H54 (cell line): ENCODE measurements around the gene SUPT6H.

ENCODE experiments used
- DNase-seq: peaks from one replicate; pipeline ENCODE4 v3.0.0; 2011; ENCODE audit warnings: low spot score, mixed read lengths; ENCODE audit not compliant: insufficient read length
- FAIRE-seq: peaks from 3 replicates; lab custom pipeline; 2011; peaks lifted over from hg19 to GRCh38; lab: Jason Lieb, UNC
- POLR2A ChIP-seq: IDR thresholded peaks from 2 replicates; pipeline ENCODE4 v1.6.1; 2011; ENCODE audit warnings: low read depth, mild to moderate bottlenecking, low read length

SUPT6H gene

DNA sequence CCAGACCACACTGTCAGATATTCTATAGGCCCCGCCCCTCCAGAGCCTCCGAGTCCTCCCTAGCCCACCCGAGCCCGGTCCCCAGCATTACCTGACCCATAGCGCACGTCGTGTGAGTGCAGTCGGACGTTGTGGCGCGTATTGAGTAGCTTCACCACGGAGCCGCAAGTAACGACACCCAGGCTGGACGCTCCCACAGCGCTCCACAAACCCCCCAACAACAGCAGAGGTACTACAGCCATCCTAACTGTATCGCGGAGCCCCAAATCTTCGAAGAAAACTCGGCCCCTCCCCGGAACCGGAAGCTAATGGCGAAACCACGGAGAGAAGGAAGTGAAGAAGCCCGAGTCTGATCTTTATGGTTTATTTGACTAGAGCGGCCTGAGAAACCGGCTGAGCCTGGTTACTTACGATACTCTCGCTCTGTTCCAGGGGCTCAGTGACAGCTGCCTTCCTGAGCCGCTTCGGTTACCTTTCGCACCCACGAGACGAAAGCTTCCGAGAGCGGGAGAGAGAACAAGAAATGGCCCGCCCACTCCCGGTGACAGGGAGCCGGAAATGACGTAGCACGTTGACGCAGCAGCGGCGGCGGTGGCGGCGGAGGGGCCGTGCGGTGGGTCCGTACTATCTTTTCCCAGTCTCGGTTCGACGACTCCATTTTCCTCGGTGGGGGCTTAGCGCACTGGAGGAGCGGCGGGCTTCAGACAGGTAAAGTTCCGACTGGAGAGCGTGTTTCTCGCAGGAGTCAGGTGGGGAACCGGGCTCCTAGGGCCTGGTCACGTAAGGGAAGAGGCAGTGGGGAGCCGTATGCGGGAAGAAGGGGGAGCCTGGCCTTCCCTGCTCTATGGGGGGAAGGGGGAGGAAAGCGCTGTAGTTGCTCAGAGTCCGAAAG, at the start of gene SUPT6H, which contains the start of gene SDF2:
Gene SUPT6H (plus strand): TSS at position 571 of the 892 bp plus-strand sequence. CDS start 11,197 bp downstream, outside the sequence.
Gene SDF2 (minus strand): TSS at position 272 of the 892 bp plus-strand sequence. CDS start 30 bp downstream, at position 242.
- peak; percentile 95 for TF ChIP-seq POLR2A
- FAIRE-seq (no peak), DNase-seq (peak; percentile 92)

GRCh38 chr17:28612531-28612930, 49.5 kb upstream of the SUPT6H start:
- no peak for DNase-seq
- TF ChIP-seq POLR2A: no peak
- FAIRE-seq: no peak

DNA sequence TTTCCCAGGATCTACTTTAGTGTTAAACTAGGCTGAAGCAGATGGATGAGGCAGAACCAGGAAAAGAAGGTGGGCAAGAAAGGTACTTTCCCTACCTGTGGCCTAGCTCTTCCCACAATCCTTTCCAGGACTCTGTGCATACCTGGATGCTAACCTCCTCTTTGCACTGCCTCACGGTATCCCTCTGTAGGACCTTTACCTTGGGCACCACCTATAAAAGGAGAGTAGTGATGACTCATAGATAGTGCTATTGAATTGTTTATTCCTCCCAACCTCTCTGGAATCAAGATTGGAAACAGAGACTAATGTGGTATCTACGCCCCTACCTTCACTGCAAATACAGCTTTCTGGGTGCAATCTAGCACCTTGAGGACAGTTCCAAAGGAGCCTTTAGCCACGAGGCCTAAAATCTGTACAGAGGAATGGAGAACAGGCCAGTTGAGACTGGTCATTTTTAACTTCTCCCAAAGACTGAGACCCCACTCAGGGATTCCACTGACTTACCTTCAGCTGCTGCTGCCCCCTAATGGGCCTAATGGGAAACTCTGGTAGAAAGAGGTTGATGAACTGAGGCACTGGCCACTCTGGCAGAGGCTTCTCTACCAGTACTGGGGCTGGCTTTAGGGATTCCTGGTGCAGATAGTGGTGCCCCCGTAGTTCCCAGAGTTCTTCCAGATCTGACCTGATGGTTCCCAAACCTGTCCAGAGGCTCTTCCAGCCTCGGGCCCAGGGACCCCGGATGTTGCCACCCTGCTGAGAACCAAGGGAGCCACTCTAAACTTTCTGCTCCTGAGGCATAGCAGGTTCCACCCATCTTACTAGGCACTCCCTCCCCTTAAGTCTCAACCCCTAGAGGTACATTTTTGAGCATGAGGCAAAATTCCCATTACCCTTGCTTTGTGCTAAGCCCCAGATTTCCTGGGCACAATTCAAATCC, 48.8 kb upstream of the SUPT6H start:
- TF ChIP-seq POLR2A: no peak
- FAIRE-seq (no peak), DNase-seq (no peak)

DNA sequence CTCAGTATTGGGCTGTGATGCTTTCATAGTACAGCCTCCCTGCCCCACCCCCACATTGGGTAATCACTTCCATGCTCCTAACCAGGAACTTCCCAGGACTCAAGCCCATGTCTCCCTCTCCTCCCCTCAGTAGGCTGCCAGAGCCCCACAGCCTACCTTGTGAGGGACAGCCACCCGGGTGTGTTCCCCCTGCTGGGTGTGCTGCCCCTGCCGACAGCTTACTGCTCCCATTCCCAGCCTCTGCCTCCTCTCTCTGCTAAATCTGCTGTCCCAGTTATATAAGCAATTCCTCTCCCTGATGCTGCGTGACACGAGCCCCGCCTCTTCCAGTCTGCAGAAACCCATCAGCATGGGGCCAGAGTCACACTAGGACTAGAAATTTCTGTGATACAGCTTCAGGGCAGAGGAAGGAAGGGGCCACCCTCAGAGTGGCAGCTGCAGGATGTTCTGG, 48.0 kb upstream of the SUPT6H start, which contains the start of gene RSKR:
Gene RSKR (minus strand): TSS at position 255 of the 451 bp plus-strand sequence. CDS start 24 bp downstream, at position 231.
- TF ChIP-seq POLR2A: no peak
- DNase-seq (no peak), FAIRE-seq (no peak)

DNA sequence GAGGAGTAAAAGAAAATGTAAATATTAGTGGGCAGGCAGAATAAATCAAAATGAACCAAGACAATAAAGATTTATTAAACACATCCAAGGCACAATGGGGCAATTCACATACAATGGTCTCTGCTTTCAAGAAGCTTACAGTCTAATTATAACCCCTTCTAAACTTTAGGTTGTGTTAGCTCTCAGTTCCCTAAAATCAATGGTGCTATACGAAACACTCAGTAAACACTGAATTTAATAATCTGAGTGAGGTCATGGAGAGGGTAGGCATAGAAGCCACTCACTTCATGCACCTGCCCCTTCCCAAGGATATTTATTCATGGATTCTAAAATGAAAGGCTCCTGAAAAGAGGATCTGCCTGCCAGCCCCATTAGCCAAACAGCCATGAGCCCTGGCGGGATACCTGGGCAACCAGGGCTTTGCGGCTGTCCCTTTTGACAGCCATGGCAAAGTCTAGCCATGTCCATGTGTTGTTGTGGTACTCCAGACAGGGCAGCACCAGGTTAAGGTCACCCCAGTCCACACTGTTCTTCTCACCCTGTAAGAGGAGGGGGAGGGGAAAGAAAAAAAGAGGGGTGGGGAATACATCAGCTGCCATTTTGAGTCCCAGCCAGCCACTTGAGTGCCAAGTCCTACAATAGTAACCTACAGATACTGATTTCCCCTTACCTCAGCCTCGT, 46.6 kb upstream of the SUPT6H start:
- FAIRE-seq (no peak), DNase-seq (no peak)
- no peak for TF ChIP-seq POLR2A

- no peak for TF ChIP-seq POLR2A
- no peak for DNase-seq
- no peak for FAIRE-seq
Observed at GRCh38 chr17:28616281-28616680, 45.7 kb upstream of the SUPT6H start.

- DNase-seq (no peak), FAIRE-seq (no peak)
- TF ChIP-seq POLR2A: no peak
Observed at GRCh38 chr17:28618464-28618863, 43.5 kb upstream of the SUPT6H start.

DNA sequence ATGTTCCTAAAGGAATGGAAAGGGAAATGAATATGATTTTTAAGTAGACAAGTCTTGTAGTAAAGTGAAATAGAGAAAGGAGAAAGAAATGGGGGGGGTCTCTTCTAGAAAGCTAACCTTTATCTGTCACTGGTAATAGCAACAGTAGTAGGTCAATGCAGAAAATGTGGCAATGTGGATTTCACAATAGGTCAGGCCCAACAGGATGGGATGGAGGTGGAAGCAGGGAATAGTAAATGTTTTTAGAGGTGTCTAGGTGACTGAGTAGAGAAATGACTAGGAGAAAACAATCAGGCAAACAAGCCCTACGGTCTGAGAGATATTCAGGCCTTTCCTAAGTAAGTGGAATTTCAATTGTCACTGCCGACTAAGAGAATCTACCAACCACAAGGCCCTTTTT, 42.0 kb upstream of the SUPT6H start:
- no peak for FAIRE-seq
- no peak for DNase-seq
- TF ChIP-seq POLR2A: no peak

DNA sequence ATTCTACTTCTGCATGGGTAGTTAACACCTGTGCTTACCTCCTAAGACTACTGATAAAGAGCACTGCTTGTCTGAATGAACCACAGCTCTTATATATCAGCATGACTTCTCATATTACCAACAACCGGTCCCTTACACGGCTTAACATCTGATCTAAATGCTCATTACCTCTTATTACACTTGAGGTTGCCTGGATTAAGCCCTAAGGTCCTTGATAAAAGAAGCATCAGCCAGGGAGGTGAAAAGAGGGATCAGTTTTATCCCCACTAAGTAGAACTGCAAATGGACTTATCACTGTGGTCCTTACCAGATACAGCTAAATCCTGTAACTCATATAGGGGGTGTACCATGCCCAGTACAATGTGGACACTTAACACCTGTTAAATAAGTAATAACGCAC, 39.8 kb upstream of the SUPT6H start:
- DNase-seq (no peak), FAIRE-seq (no peak)
- no peak for TF ChIP-seq POLR2A

GRCh38 chr17:28623696-28624095, 38.3 kb upstream of the SUPT6H start:
- no peak for TF ChIP-seq POLR2A
- FAIRE-seq: no peak
- DNase-seq: no peak

GRCh38 chr17:28624148-28624547, 37.9 kb upstream of the SUPT6H start:
- FAIRE-seq (no peak), DNase-seq (no peak)
- no peak for TF ChIP-seq POLR2A

GRCh38 chr17:28626818-28627217, 35.2 kb upstream of the SUPT6H start:
- TF ChIP-seq POLR2A: no peak
- no peak for FAIRE-seq

GRCh38 chr17:28634206-28634865, 27.7 kb upstream of the SUPT6H start:
- FAIRE-seq (no peak), DNase-seq (no peak)
- no peak for TF ChIP-seq POLR2A

More at GRCh38 chr17:28626818-28627217, 35.2 kb upstream of the SUPT6H start:
- DNase-seq: no peak
